Measurements from ENCODE around the gene ARID1B. TPM values are rescaled to one million over a fixed set of nuclear protein-coding genes. Genes with fewer than 3 reads are reported as not detected.

Gene ARID1B
- total and polyA plus RNA-seq, 9 of the 15 experiments (the other 6 are each of a cell fraction or from before 2014, with no cell fraction given): 12.5 to 50.5 (median 25.8) TPM

DNA sequence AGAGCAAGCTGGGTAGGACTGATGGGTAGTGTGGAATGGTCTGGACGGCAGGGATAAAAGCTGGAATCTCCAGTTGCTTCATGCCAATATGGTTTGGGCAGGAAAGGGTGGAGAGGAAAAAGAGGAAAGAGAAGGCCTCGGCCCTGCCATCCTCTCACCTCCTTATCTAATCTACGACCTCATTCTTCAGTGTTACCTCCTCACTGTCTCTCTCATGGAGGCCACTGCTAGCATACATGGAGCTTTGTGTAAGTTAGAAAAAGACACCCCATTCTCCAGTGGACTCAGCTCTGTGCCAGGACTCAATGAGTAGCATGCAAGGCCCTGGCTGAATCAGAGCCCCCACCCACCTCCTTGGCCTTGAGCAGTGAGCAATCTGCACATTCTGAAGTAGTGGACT lies 6.1 kb upstream of the ARID1B start (continued):
- TF ChIP-seq EWSR1 (IDR thresholded peaks at IDR 0.05; ENCODE audit: borderline replicate concordance, low read depth, partially characterized antibody) (no peak), ASH1L (IDR thresholded peaks at IDR 0.05; ENCODE audit: borderline replicate concordance, low read depth, partially characterized antibody) (no peak), NR2F6 (CRISPR knock-in tag; IDR thresholded peaks at IDR 0.05) (no peak), MCM3 (IDR thresholded peaks at IDR 0.05) (no peak), TAF9B (IDR thresholded peaks at IDR 0.05; ENCODE audit: partially characterized antibody) (no peak), HOXB6 (CRISPR knock-in tag; IDR thresholded peaks at IDR 0.05; ENCODE audit: borderline replicate concordance) (no peak)
- TF ChIP-seq, protein P1, sequence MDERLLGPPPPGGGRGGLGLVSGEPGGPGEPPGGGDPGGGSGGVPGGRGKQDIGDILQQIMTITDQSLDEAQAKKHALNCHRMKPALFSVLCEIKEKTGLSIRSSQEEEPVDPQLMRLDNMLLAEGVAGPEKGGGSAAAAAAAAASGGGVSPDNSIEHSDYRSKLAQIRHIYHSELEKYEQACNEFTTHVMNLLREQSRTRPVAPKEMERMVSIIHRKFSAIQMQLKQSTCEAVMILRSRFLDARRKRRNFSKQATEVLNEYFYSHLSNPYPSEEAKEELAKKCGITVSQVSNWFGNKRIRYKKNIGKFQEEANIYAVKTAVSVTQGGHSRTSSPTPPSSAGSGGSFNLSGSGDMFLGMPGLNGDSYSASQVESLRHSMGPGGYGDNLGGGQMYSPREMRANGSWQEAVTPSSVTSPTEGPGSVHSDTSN (CRISPR knock-in tag; IDR thresholded peaks at IDR 0.05; ENCODE audit: low read depth): no peak
- TF ChIP-seq, protein P1 (tag; conservative IDR thresholded peaks at IDR 0.05; ENCODE audit: low read depth): peak; percentile 77
- TF ChIP-seq, protein P2, sequence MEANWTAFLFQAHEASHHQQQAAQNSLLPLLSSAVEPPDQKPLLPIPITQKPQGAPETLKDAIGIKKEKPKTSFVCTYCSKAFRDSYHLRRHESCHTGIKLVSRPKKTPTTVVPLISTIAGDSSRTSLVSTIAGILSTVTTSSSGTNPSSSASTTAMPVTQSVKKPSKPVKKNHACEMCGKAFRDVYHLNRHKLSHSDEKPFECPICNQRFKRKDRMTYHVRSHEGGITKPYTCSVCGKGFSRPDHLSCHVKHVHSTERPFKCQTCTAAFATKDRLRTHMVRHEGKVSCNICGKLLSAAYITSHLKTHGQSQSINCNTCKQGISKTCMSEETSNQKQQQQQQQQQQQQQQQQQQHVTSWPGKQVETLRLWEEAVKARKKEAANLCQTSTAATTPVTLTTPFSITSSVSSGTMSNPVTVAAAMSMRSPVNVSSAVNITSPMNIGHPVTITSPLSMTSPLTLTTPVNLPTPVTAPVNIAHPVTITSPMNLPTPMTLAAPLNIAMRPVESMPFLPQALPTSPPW (CRISPR knock-in tag; IDR thresholded peaks at IDR 0.05): no peak
- TF ChIP-seq, protein P3, sequence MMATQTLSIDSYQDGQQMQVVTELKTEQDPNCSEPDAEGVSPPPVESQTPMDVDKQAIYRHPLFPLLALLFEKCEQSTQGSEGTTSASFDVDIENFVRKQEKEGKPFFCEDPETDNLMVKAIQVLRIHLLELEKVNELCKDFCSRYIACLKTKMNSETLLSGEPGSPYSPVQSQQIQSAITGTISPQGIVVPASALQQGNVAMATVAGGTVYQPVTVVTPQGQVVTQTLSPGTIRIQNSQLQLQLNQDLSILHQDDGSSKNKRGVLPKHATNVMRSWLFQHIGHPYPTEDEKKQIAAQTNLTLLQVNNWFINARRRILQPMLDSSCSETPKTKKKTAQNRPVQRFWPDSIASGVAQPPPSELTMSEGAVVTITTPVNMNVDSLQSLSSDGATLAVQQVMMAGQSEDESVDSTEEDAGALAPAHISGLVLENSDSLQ (IDR thresholded peaks at IDR 0.05): peak; percentile 47
- TF ChIP-seq, protein P4, sequence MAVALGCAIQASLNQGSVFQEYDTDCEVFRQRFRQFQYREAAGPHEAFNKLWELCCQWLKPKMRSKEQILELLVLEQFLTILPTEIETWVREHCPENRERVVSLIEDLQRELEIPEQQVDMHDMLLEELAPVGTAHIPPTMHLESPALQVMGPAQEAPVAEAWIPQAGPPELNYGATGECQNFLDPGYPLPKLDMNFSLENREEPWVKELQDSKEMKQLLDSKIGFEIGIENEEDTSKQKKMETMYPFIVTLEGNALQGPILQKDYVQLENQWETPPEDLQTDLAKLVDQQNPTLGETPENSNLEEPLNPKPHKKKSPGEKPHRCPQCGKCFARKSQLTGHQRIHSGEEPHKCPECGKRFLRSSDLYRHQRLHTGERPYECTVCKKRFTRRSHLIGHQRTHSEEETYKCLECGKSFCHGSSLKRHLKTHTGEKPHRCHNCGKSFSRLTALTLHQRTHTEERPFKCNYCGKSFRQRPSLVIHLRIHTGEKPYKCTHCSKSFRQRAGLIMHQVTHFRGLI (CRISPR knock-in tag; IDR thresholded peaks at IDR 0.05): no peak
- TF ChIP-seq, protein P5, sequence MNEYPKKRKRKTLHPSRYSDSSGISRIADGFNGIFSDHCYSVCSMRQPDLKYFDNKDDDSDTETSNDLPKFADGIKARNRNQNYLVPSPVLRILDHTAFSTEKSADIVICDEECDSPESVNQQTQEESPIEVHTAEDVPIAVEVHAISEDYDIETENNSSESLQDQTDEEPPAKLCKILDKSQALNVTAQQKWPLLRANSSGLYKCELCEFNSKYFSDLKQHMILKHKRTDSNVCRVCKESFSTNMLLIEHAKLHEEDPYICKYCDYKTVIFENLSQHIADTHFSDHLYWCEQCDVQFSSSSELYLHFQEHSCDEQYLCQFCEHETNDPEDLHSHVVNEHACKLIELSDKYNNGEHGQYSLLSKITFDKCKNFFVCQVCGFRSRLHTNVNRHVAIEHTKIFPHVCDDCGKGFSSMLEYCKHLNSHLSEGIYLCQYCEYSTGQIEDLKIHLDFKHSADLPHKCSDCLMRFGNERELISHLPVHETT (CRISPR knock-in tag; conservative IDR thresholded peaks at IDR 0.05 in 1 of 2, IDR thresholded peaks at IDR 0.05 in 1 of 2): no peak
